H9 (cell line): ENCODE results near the gene ANXA10. TPM values are rescaled to one million over a fixed set of nuclear protein-coding genes. Genes with fewer than 3 reads are reported as not detected.

Experiments
- DNase-seq: peaks from one replicate; pipeline ENCODE4 v3.0.0-alpha.2; 2017
- H2AFZ ChIP-seq: one replicate; pipeline ENCODE4 v1.6.1; 2013; ENCODE audit warnings: mild to moderate bottlenecking, low read length, control low read depth, moderate library complexity
- H2AK5ac ChIP-seq: 2 replicates; pipeline ENCODE4 v1.6.1; 2013; ENCODE audit warnings: low read length, control low read depth, mixed read lengths; ENCODE audit not compliant: insufficient read length
- H2BK120ac ChIP-seq: one replicate; pipeline ENCODE4 v1.6.1; 2013; ENCODE audit warnings: low read depth, mild to moderate bottlenecking, low read length, control low read depth, inconsistent platforms; ENCODE audit not compliant: poor library complexity, severe bottlenecking
- H2BK12ac ChIP-seq: 2 replicates; pipeline ENCODE4 v1.6.1; 2013; ENCODE audit warnings: low read length, control low read depth, mixed read lengths, low read depth; ENCODE audit not compliant: insufficient read length
- H2BK15ac ChIP-seq: 2 replicates; pipeline ENCODE4 v1.6.1; 2013; ENCODE audit warnings: low read depth, low read length, control low read depth
- H2BK20ac ChIP-seq: one replicate; pipeline ENCODE4 v1.6.1; 2013; ENCODE audit warnings: low read depth, mild to moderate bottlenecking, low read length, control low read depth, inconsistent platforms; ENCODE audit not compliant: poor library complexity, severe bottlenecking
- H2BK5ac ChIP-seq: 2 replicates; pipeline ENCODE4 v1.6.1; 2013; ENCODE audit warnings: low read length, control low read depth, mixed read lengths; ENCODE audit not compliant: insufficient read length
- H3K14ac ChIP-seq: 2 replicates; pipeline ENCODE4 v1.6.1; 2013; ENCODE audit warnings: low read length, control low read depth; ENCODE audit not compliant: insufficient read depth
- H3K18ac ChIP-seq: 2 replicates; pipeline ENCODE4 v1.6.1; 2013; ENCODE audit warnings: low read depth, mild to moderate bottlenecking, mixed read lengths, low read length, control low read depth; ENCODE audit not compliant: insufficient read length
- H3K23ac ChIP-seq: 2 replicates; pipeline ENCODE4 v1.6.1; 2013; ENCODE audit warnings: low read length, control low read depth, mixed read lengths, low read depth; ENCODE audit not compliant: insufficient read length
- H3K23me2 ChIP-seq: 2 replicates; pipeline ENCODE4 v1.6.1; 2013; ENCODE audit warnings: low read depth, mild to moderate bottlenecking, mixed read lengths, low read length, control low read depth; ENCODE audit not compliant: insufficient read length, poor library complexity, severe bottlenecking
- H3K27ac ChIP-seq: 2 replicates; pipeline ENCODE4 v1.5.1; 2013; ENCODE audit warnings: low read length, control low read depth, mixed read lengths, low read depth; ENCODE audit not compliant: insufficient read length
- H3K27me3 ChIP-seq: 2 replicates; pipeline ENCODE4 v1.6.1; 2013; ENCODE audit warnings: low read length, control low read depth, inconsistent platforms; ENCODE audit not compliant: insufficient read depth
- H3K4ac ChIP-seq: 2 replicates; pipeline ENCODE4 v1.6.1; 2013; ENCODE audit warnings: low read depth, mild to moderate bottlenecking, control low read depth, inconsistent platforms, low read length, moderate library complexity
- H3K4me1 ChIP-seq: 2 replicates; pipeline ENCODE4 v1.6.1; 2013; ENCODE audit warnings: low read length, control low read depth, inconsistent platforms; ENCODE audit not compliant: insufficient read depth
- H3K4me2 ChIP-seq: 2 replicates; pipeline ENCODE4 v1.6.1; 2013; ENCODE audit warnings: low read length, control low read depth, mixed read lengths; ENCODE audit not compliant: insufficient read length, insufficient read depth
- H3K56ac ChIP-seq: 2 replicates; pipeline ENCODE4 v1.6.1; 2013; ENCODE audit warnings: low read depth, mild to moderate bottlenecking, mixed read lengths, low read length, control low read depth; ENCODE audit not compliant: insufficient read length
- H3K79me1 ChIP-seq: 2 replicates; pipeline ENCODE4 v1.6.1; 2013; ENCODE audit warnings: low read depth, mild to moderate bottlenecking, moderate library complexity, low read length, control low read depth, inconsistent platforms; ENCODE audit not compliant: insufficient read depth, poor library complexity, severe bottlenecking
- H3K79me2 ChIP-seq: 2 replicates; pipeline ENCODE4 v1.6.1; 2013; ENCODE audit warnings: low read length, control low read depth, inconsistent platforms; ENCODE audit not compliant: insufficient read depth
- H3K9ac ChIP-seq: 2 replicates; pipeline ENCODE4 v1.6.1; 2013; ENCODE audit warnings: low read length, control low read depth, mixed read lengths; ENCODE audit not compliant: insufficient read length; ENCODE audit errors: extremely low read depth
- H3K9me3 ChIP-seq: one replicate; pipeline ENCODE4 v1.6.1; 2013; ENCODE audit warnings: low read depth, low read length, inconsistent platforms; ENCODE audit not compliant: control insufficient read depth
- H3T11ph ChIP-seq: one replicate; pipeline ENCODE4 v1.6.1; 2013; ENCODE audit warnings: mild to moderate bottlenecking, low read length, control low read depth, inconsistent platforms
- H4K20me1 ChIP-seq: one replicate; pipeline ENCODE4 v1.6.1; 2013; ENCODE audit not compliant: control insufficient read depth, insufficient read length, insufficient read depth
- H4K5ac ChIP-seq: 2 replicates; pipeline ENCODE4 v1.6.1; 2013; ENCODE audit warnings: low read depth, mild to moderate bottlenecking, mixed read lengths, low read length, control low read depth; ENCODE audit not compliant: insufficient read length
- H4K8ac ChIP-seq: replicated peaks from 2 replicates; pipeline ENCODE4 v1.6.1; 2013; ENCODE audit warnings: low read length, control low read depth, mixed read lengths, low read depth; ENCODE audit not compliant: insufficient read length
- H4K91ac ChIP-seq: 2 replicates; pipeline ENCODE4 v1.6.1; 2013; ENCODE audit warnings: low read depth, mild to moderate bottlenecking, moderate library complexity, mixed read lengths, low read length, control low read depth; ENCODE audit not compliant: insufficient read length
- H3K27ac Mint-ChIP-seq, 3 experiments: 2 replicates in 2 of 3; 3 replicates in 1 of 3; pipeline ENCODE4 v1.8.0; 2020 to 2021; ENCODE audit warnings: mixed read lengths in 3 of 3, mild to moderate bottlenecking in 1 of 3, moderate library complexity in 1 of 3
- H3K27me3 Mint-ChIP-seq: 2 replicates; pipeline ENCODE4 v1.8.0; 2021; ENCODE audit warnings: low read depth, mild to moderate bottlenecking, moderate library complexity, mixed read lengths
- H3K36me3 Mint-ChIP-seq, 3 experiments: 2 replicates in 2 of 3; 3 replicates in 1 of 3; pipeline ENCODE4 v1.8.0; 2020 to 2021; ENCODE audit warnings: low read depth in 3 of 3, mixed read lengths in 3 of 3; ENCODE audit not compliant: insufficient read depth in 1 of 3
- H3K4me1 Mint-ChIP-seq, 2 experiments: 2 replicates each; pipeline ENCODE4 v1.8.0; 2020; ENCODE audit warnings: mixed read lengths in 2 of 2
- H3K4me3 Mint-ChIP-seq, 2 experiments: 2 replicates in 1 of 2; 3 replicates in 1 of 2; pipeline ENCODE4 v1.8.0; 2020 to 2021; ENCODE audit warnings: mild to moderate bottlenecking in 2 of 2, mixed read lengths in 2 of 2, moderate library complexity in 1 of 2
- H3K9me3 Mint-ChIP-seq, 2 experiments: 2 replicates in 1 of 2; 3 replicates in 1 of 2; pipeline ENCODE4 v1.8.0; 2020; ENCODE audit warnings: mild to moderate bottlenecking in 2 of 2, mixed read lengths in 2 of 2, moderate library complexity in 1 of 2
- WGBS: extraction: QIAGEN DNeasy Blood & Tissue Kit; methylation state at CpG from one replicate; pipeline ENCODE4 v1.1.7; 2013; ENCODE audit warnings: missing lambda C conversion rate, low lambda C conversion rate, mixed read lengths; ENCODE audit not compliant: insufficient read length; ENCODE audit errors: extremely low coverage; 5-methylcytosine and 5-hydroxymethylcytosine counted together
- total RNA-seq: library from RNA; stranded (reverse); gene quantifications from 2 replicates; pipeline ENCODE4 v1.2.1, GENCODE V29; 2021
- TF ChIP-seq, protein P1 (sequence below): fragments of 200-600 bp; sonication (generic); conservative IDR thresholded peaks from 3 replicates; pipeline ENCODE4 v1.8.0; 2021; ENCODE audit warnings: antibody characterized with exemption, mild to moderate bottlenecking

Gene ANXA10
- total RNA-seq, 1 experiment from 2014 or later: not detected

DNA sequence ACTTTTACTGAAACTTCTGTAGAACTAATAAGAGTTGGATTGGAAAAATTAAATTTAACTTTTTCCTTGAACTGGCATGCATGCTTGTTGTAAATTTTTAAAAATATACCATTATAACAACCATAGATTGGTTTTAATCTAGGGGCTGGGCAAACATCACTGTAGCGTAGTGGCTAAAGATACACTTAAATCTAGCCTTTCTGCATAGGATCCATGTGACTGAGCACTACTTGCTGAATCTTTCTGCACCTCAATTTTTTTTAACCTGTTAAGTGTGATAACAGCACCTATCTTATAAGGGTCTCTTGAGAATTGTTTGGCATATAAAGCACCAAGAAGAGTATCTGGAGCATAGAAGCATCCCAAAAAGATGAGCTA, 4.1 kb downstream of the ANXA10 start:
- Histone ChIP-seq H4K8ac (no peak overlapping the region), H3K56ac (no peak overlapping the region), H2BK120ac (no peak overlapping the region), H3K14ac (no peak overlapping the region), H3K27ac (no peak overlapping the region), H3K9ac (no peak overlapping the region), H4K20me1 (no peaks in the 10 kb centered on the region), H3K18ac (no peak overlapping the region), H3K27me3 (no peaks in the 10 kb centered on the region), H3K9me3 (no peaks in the 10 kb centered on the region), H3K79me1 (no peaks in the 10 kb centered on the region), H3K4me2 (no peak overlapping the region), H2BK12ac (no peak overlapping the region), H3K79me2 (no peaks in the 10 kb centered on the region), H3K23me2 (no peaks in the 10 kb centered on the region), H3K4me1 (no peaks in the 10 kb centered on the region), H2BK15ac (no peak overlapping the region), H2BK5ac (no peak overlapping the region), H2AFZ (no peak overlapping the region), H3K4ac (no peak overlapping the region), H4K5ac (no peak overlapping the region), H2BK20ac (no peak overlapping the region), H2AK5ac (no peak overlapping the region), H4K91ac (no peak overlapping the region), H3T11ph (no peak overlapping the region), H3K23ac (no peak overlapping the region)
- Mint-ChIP-seq H3K27me3 (no peaks in the 10 kb centered on the region), H3K36me3 (no peaks in the 10 kb centered on the region), H3K27ac (no peak overlapping the region), H3K4me3 (no peak overlapping the region), H3K9me3 (no peaks in the 10 kb centered on the region), H3K4me1 (no peaks in the 10 kb centered on the region)
- WGBS: no CpG with 5 or more reads among the region's 1 CpG
- no peak for DNase-seq
- TF ChIP-seq, protein P1, sequence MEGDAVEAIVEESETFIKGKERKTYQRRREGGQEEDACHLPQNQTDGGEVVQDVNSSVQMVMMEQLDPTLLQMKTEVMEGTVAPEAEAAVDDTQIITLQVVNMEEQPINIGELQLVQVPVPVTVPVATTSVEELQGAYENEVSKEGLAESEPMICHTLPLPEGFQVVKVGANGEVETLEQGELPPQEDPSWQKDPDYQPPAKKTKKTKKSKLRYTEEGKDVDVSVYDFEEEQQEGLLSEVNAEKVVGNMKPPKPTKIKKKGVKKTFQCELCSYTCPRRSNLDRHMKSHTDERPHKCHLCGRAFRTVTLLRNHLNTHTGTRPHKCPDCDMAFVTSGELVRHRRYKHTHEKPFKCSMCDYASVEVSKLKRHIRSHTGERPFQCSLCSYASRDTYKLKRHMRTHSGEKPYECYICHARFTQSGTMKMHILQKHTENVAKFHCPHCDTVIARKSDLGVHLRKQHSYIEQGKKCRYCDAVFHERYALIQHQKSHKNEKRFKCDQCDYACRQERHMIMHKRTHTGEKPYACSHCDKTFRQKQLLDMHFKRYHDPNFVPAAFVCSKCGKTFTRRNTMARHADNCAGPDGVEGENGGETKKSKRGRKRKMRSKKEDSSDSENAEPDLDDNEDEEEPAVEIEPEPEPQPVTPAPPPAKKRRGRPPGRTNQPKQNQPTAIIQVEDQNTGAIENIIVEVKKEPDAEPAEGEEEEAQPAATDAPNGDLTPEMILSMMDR: no peak
